Activated B cell treated with CpG ODN at 0.5 μM for 24 hours (primary cell): Measurements from ENCODE around the gene CHMP4B. TPM values are rescaled to one million over a fixed set of nuclear protein-coding genes. Genes with fewer than 3 reads are reported as not detected.

Experiments
- ATAC-seq: fragments of 200-7000 bp; cut with Tn5 transposase; one replicate; pipeline ENCODE4 v1.10.0; 2021; ENCODE audit warnings: low read depth, mild to moderate bottlenecking, moderate library complexity
- CTCF ChIA-PET: fragments of 350-600 bp; sonication (Branson Sonifier 250); formaldehyde crosslinking; loops from one replicate; lab custom pipeline; 2021; ENCODE audit warnings: antibody characterized with exemption; lab: Charles Lee
- POLR2A ChIA-PET: fragments of 350-600 bp; sonication (Branson Sonifier 250); formaldehyde crosslinking; loops from one replicate; lab custom pipeline; 2021; ENCODE audit warnings: antibody characterized with exemption; lab: Charles Lee
- DNase-seq: peaks from one replicate; pipeline ENCODE4 v3.0.0; 2022
- H3K27ac Mint-ChIP-seq: one replicate; pipeline ENCODE4 v1.8.0; 2020; ENCODE audit warnings: mixed read lengths
- H3K27me3 Mint-ChIP-seq: one replicate; pipeline ENCODE4 v1.8.0; 2021; ENCODE audit warnings: mixed read lengths
- H3K36me3 Mint-ChIP-seq: one replicate; pipeline ENCODE4 v1.8.0; 2021; ENCODE audit warnings: low read depth, mixed read lengths
- H3K4me1 Mint-ChIP-seq: one replicate; pipeline ENCODE4 v1.8.0; 2021; ENCODE audit warnings: mixed read lengths
- H3K4me3 Mint-ChIP-seq: one replicate; pipeline ENCODE4 v1.8.0; 2020; ENCODE audit warnings: mild to moderate bottlenecking, mixed read lengths
- H3K9me3 Mint-ChIP-seq: one replicate; pipeline ENCODE4 v1.8.0; 2020; ENCODE audit warnings: mixed read lengths
- CTCF ChIP-seq: fragments of 200-600 bp; IDR thresholded peaks from one replicate; pipeline ENCODE4 v1.8.0; 2022; ENCODE audit warnings: antibody characterized with exemption, mild to moderate bottlenecking
- intact Hi-C: fragments of 100-400 bp; cut with micrococcal nuclease; formaldehyde crosslinking; loops from one replicate; pipeline ENCODE4 v1.15.1; 2024
- total RNA-seq: library from RNA; stranded (reverse); gene quantifications from 2 replicates; pipeline ENCODE4 v1.2.3, GENCODE V29; 2022

The CHMP4B gene
- total RNA-seq, 1 donor from 2014 or later, result 116 TPM

DNA sequence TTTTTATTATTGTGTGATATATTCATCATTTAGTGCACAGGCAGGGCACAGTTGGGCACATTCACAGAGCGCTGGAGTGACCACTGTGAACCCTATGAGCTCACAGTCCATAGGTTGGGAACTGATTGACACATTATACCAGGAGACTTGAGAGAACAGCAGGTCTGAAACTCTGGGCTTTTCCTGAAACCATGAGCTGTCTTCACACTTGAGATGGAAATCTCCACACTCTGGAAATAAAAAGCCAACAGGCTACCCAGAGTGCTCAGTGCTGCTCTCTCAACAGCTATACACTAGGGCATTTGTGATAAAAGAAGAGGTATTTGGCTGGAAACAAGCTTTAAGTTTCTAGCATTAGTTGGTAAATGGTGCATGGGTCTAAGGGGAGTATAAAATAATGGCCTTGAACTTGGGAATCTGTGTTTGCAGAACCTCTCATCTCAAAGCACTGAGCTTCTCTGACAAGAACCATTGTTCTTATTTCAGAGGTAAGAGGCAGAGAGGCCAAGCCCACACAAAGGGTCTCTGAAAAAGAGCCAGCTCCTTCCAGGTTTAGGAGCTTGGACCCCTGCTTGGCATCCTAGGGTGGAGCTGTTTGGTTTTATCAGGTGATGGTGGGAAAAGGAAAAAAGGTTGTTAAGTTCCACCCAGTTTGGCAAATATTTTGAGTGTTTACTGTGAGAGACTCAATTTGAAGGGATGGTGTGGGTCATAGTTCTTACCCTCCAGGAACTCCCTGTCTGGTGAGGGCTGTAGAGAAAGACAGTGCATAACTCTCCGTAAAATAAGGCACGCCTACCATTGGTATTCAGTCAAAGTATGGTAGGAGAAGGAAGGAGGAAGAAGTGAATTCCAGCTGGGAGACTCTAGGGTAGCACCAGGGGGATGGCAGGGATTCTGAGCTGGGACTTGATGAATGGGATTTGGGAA lies 14.5 kb downstream of the CHMP4B start:
- Mint-ChIP-seq H3K36me3 (peaks cover 34% of the 10 kb centered on the region), H3K4me3 (no peak overlapping the region), H3K27ac (peak overlapping the region; percentile 32), H3K9me3 (no peaks in the 10 kb centered on the region), H3K4me1 (peaks cover 82% of the 10 kb centered on the region), H3K27me3 (no peaks in the 10 kb centered on the region)
- POLR2A ChIA-PET, result interaction anchor here (0.6 to 1.3 kb wide), 4 partner anchors 15 to 168 kb away, joined by 3 to 4 read pairs (median 3); partner anchors contain the start of genes CHMP4B and RALY
- CTCF ChIA-PET, result interaction anchor here (0.7 to 1.8 kb wide), 2 partner anchors 37 to 244 kb away, joined by 3 to 6 read pairs; no protein-coding TSS in a partner anchor
- no peak for ATAC-seq
- intact Hi-C loops, result loop anchor here (2.0 kb wide), 1 partner anchor 17 kb away; no protein-coding TSS in a partner anchor
- no peak for DNase-seq
- no peak for TF ChIP-seq CTCF

DNA sequence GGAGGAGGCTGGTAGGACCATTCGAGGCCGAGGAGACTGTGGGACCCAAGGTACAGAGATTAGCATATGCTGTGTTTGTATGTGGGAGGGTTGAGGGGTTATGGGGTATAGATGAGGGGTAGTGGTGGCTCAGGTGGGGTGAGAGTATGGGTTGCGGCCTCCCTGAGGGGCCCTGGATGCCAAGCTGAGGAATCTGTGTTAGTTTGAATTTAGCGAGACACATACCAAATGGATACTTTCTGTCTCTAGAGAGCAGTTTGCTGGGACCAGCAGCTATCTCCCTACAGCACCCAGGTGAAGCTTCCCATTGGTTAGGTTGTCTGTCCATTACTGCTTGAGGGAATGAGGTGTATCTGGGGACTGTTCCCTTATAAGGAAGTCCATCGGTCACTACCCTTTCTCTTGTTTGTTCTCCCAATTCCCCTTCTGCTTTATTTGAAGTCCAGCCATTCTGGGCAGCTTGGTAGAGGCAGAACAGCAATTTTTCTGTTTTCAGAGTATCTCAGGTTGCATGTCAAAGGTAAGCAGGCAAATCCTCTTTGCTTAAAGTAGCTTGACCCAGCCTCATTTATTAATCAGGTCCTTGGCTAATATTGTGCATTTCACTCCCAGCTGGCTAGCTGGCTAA lies 15.2 kb downstream of the CHMP4B start:
- intact Hi-C loops, result loop anchor here (2.0 kb wide), 1 partner anchor 16 kb away; no protein-coding TSS in a partner anchor
- Mint-ChIP-seq H3K9me3 (no peaks in the 10 kb centered on the region), H3K4me3 (no peak overlapping the region), H3K36me3 (peaks cover 35% of the 10 kb centered on the region), H3K27ac (peak overlapping the region; percentile 32), H3K27me3 (no peaks in the 10 kb centered on the region), H3K4me1 (peaks cover 80% of the 10 kb centered on the region)
- POLR2A ChIA-PET, result interaction anchor here (1.3 kb wide), 1 partner anchor 15 kb away, joined by 4 read pairs; the partner anchor contains the start of gene CHMP4B
- no peak for TF ChIP-seq CTCF
- no peak for ATAC-seq
- CTCF ChIA-PET, result interaction anchor here (0.7 to 1.8 kb wide), 2 partner anchors 37 to 243 kb away, joined by 3 to 6 read pairs; no protein-coding TSS in a partner anchor
- DNase-seq, result no peak

GRCh38 chr20:33827109-33827508 lies 16.0 kb downstream of the CHMP4B start:
- Mint-ChIP-seq H3K4me1 (peaks cover 80% of the 10 kb centered on the region), H3K27ac (peak overlapping the region; percentile 9)
- POLR2A ChIA-PET, result interaction anchor here (1.3 kb wide), 1 partner anchor 16 kb away, joined by 4 read pairs; the partner anchor contains the start of gene CHMP4B

DNA sequence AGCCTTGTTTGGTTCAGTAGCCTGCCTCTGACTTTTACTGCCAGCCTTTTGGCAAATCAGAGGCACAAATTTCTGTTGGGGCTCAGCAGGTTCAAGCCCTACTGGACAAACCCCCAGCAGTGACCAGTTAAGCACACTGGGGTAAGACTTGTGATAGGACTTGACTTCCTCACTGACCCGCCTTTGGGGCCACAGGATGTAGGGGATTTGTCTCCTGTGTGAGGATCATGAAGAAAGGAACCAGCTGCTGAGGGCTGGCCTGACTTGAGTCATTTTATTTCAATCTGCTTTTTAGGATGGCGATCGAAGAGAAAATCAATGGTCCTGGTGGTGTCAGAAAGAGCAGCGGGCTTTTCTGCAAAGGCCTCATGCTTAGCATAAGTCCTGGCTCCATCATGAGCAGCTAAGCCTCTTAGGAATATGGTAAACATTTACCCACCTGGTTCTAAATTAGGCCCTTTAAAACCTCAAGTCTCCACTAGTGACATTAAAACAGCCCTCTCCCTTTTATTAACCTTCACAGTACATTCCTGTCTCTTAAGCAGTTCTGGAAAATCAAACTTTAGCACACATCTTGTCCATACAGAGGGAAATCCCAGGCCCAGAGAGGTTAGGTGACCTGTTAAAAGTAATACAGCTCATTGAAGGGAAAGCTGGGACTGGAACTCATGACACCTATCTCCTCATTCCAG lies 16.6 kb downstream of the CHMP4B start:
- no peaks in the 10 kb centered on the region for H3K27me3 Mint-ChIP-seq
- DNase-seq (no peak), ATAC-seq (no peak)
- intact Hi-C loops, result loop anchor here (2.0 kb wide), 1 partner anchor 15 kb away; no protein-coding TSS in a partner anchor
- H3K4me3 Mint-ChIP-seq, result peak overlapping the region; percentile 19
- no peak for TF ChIP-seq CTCF
- CTCF ChIA-PET, result no interaction called here
- peak overlapping the region; percentile 54 for H3K27ac Mint-ChIP-seq
- peaks cover 37% of the 10 kb centered on the region for H3K36me3 Mint-ChIP-seq
- no peaks in the 10 kb centered on the region for H3K9me3 Mint-ChIP-seq
- POLR2A ChIA-PET, result no interaction called here
- H3K4me1 Mint-ChIP-seq, result peaks cover 79% of the 10 kb centered on the region

More at GRCh38 chr20:33827109-33827508, 16.0 kb downstream of the CHMP4B start:
- no peak for TF ChIP-seq CTCF
- ATAC-seq, result no peak
- intact Hi-C loops, result loop anchor here (2.0 kb wide), 1 partner anchor 16 kb away; no protein-coding TSS in a partner anchor
- Mint-ChIP-seq H3K9me3 (no peaks in the 10 kb centered on the region), H3K36me3 (peaks cover 38% of the 10 kb centered on the region), H3K4me3 (no peak overlapping the region), H3K27me3 (no peaks in the 10 kb centered on the region)
- no peak for DNase-seq
- CTCF ChIA-PET, result interaction anchor here (1.8 kb wide), 1 partner anchor 36 kb away, joined by 6 read pairs; no protein-coding TSS in a partner anchor
